ENCODE results near the gene NCMAP.

DNA sequence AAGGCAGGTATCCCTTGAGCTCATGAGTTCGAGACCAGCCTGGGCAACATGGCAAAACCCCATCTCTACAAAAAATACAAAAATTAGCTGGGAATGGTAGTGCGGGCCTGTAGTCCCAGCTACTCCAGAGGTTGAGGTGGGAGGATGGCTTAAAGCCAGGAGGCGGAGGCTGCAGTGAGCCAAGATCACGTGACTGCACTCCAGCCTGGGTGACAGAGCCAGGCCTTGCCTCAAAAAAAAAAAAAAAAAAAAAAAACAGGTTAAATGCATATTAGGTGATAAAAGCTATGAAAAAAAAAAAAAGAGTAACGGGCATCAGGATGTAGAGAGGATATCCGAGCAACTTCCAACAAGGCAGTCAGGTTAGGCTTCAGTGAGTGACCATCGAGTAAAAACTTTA is 84.4 kb downstream of the NCMAP start:
- TF ChIP-seq CTCF (IDR thresholded peaks at IDR 0.05) (no peak), SIN3A (IDR thresholded peaks at IDR 0.05; ENCODE audit: borderline replicate concordance, insufficient read depth, low read depth, low read length) (no peak)

Data from Panc1 (cell line).